ENCODE data around the gene GTSE1. TPM values are rescaled to one million over a fixed set of nuclear protein-coding genes. Genes with fewer than 3 reads are reported as not detected.
"Not testable (repeated sequence)": the region's sequence is repeated elsewhere in the genome, so short reads cannot be mapped to it uniquely, and the experiment has no call there.

Gene GTSE1
- total RNA-seq, 1 donor from 2014 or later = 0.45 TPM

DNA sequence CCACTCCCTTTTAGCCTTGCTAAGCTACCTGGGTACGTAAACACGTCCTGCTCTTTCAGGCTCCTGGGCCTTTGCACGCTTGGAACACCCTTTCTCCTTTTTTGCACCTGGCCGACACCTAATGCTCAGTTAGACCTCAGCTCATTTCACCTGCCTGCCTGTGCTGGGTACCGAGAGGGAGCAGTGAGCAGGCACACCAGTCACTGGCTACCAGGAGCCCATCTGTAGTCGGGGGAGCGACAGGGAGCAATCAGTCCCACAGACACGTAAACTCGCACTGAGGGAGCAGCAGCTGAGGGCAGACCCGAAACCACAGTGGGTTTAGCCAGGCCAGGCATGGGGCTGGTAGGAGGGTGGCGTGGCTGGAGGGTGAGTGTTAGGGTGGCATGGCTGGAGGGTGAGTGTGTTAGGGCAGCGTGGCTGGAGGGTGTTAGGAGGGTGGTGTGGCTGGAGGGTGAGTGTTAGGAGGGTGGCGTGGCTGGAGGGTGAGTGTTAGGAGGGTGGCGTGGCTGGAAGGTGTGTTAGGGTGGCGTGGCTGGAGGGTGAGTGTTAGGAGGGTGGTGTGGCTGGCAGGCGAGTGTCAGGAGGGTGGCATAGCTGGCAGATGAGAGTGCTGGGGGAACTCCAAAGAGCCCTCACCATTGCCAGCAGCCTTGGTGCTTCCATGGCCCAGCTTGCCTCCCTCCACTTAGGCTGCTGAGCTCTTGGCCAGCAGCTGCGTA is 6.4 kb upstream of the GTSE1 start:
- intact Hi-C loops (cut with micrococcal nuclease) = no loop called here
- peak; percentile 78 for DNase-seq
- ATAC-seq = peak; percentile 81

DNA sequence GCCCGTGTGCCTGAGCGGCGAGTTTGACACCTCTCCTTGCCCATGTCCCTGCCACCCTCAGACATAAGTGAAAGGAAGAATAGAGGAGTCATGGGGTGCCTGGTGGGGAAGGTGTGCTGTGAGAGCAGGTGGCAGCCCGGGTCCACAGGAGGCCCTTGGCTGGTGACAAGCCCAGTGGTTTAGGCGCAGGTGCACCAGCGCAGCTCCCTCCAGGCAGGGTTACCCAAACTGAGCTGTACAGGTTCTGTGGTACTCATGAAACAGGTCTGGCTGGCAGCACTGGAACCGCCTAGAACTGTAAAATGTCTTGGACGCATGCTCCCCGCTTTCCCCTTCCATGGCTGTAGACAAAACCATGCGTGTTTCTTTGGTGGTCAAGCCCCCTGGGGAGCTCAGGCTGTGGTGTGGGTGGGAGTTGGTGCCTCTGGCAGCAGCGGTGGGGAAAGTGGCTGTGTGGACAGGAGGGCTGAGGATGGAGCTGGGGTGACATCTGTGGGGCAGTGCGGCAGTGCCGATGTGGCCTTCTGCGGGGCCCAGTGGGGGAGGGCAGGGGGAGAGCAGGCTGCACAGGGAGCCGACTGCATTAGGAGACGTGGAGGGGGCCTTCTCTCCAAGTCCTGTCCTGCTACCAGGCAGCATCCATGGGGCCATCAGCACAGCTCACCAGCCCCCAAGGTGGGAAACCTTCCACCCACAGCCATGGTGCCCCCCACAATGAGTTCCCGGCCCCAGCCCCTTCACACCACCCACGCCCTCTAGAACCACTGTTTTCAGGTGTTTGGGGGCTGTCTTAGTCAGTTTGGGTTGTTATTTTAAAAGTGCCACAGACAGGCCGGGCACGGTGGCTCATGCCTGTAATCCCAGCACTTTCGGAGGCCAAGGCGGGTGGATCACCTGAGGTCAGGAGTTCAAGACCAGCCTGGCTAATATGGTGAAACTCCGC is 5.6 kb upstream of the GTSE1 start:
- DNase-seq = no peak
- ATAC-seq = no peak
- intact Hi-C loops (cut with micrococcal nuclease) = no loop called here

DNA sequence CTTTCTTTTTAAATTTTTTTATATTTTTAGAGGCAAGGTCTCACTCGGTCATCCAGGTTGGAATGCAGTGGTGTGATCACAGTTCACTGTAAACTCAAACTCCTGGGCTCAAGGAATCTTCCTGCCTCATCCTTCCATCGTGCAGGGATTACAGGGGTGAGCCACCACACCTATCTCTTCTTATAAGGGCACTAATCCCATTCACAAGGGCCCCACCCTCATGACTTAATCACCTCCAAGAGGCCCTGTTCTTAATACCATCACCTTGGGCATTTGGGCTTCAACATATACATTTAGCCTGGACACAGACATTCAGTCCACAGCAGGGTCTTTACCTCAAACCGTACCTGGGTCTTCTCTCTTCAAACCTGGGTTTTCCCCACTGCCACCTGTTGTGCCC is 4.5 kb upstream of the GTSE1 start:
- no peak for DNase-seq
- intact Hi-C loops (cut with micrococcal nuclease) = no loop called here
- ATAC-seq = no peak

DNA sequence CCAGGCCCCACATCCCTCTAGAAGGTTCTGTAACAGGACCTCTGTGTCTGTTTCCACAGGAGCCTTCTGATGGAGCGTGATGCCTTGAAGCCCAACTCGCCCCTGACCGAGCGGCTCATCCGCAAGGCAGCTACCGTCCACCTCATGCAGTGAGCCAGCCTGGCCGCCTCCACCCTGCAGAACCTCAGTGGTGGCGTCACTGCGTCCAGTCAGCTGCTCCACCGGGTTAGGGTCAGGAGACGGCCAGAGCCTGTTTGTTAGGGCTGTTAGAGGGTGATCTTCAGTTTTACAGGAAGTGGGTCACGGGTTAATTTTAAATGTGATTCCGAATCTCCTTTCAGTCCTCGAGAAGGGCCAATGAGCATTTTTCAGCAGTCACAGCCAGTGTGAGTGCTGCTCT is 3.9 kb upstream of the GTSE1 start:
- ATAC-seq (no peak), DNase-seq (no peak)
- intact Hi-C loops (cut with micrococcal nuclease) = no loop called here

DNA sequence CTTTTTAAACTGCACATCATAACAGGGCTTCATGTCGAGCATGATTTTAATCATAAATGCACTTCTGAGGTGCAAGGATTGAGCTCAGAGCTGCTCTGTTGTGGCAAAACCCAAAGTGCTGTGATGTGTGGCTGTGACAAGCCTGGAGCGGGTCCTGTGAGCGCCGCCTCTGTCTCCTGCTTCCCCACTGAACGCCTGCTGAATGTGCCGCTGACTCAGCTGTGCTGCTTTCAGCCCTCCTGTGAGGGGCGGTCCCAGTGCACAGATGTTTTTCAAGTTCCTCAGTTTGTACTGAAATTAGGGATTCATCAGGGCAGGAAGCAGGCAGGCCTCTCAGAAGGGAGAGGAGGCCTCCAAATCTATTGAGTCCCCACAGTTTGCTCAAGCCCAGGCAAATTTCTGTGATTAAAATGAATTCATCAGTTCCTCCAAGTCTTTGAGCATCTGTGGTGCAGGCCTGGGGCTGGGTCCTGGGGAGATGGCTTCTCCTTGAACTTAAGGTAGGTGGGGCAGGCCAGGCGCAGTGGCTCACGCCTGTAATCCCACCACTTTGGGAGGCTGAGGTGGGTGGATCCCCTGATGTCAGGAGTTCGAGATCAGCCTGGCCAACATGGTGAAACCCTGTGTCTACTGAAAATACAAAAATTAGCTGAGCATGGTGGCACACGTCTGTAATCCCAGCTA is 3.0 kb upstream of the GTSE1 start:
- DNase-seq = peak; percentile 69
- no peak for ATAC-seq
- intact Hi-C loops (cut with micrococcal nuclease) = no loop called here

DNA sequence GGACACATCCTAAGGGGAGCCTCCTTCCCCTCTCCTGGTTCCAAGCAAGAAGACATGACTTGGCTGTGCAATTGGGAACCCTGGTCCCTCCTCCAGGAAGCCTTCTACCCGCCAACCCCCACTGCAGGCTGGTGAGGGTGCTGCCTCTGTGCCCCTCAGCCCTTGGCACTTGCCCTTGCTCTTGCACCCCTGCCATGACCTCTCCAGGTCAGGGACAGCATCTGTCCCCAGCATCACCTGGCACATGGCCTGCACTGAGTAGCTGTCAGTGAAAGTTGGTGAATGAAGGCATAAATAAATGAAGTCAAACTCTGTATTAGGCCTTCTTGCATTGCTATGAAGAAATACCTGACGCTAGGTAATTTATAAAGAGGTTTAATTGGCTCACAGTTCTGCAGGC is 1.9 kb upstream of the GTSE1 start:
- intact Hi-C loops (cut with micrococcal nuclease) = no loop called here
- DNase-seq (no peak), ATAC-seq (no peak)

DNA sequence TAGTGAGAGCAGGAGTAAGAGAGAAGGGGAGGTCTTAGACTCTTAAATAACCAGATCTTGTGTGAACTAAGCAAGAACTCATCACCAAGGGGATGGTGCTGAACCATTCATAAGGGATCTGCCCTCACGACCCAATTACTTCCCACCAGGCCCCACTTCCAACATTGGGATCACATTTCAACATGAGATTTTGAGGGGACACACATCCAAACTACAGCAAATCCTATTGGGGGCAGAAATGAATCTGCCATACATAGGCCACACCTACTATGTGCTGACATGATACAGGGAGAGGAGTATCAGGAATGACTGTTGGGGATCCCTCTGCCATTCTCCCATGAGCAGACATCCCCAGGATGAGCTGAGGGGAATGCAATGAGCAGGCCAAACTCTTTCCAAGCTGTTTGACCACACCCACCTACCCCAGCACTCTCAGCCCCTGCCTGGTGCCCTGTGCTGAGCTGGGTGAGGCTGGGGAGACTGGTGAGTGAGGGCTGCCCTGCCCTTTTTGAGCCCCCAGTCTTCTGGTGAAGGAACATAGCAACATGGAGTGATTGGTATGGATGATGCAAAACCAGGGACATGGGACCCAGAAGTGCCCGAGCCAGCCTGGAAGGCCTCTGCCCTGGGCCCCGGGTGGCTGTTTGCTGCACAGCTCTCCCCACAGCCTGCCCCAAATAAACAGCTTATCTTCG is 1.2 kb upstream of the GTSE1 start:
- DNase-seq (no peak), ATAC-seq (no peak)
- intact Hi-C loops (cut with micrococcal nuclease) = no loop called here

DNA sequence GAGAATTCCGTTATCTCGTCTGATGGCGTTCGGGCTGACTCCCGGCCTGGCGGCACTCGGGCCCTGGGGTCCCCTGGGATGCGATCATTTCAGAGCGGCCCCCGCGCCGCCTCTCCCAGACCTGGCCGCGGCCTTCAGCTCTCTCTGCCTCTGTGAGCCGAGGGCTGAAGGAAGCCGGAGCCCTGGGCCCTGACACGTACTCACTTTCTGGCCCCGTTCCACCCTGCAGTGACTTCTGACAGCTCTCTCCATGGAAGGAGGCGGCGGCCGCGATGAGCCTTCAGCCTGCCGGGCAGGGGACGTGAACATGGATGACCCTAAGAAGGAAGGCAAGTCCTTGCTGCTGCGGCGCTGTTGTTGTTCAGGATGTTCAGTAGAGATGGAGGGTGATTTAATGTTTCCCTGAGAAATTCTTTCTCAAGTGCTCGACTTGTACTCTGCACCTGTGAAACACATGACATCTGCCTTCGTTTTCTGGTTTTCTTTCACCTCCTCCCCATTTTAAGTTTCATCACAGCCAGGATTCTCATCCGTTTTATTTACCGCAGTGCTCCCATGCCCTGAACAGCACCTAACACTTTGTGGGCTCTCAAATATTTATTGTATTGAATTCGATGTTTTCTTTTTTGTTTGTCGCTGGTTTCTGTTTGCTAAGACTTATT is 612 bp downstream of the GTSE1 start:
- peak; percentile 50 for DNase-seq
- peak; percentile 2 for ATAC-seq

DNA sequence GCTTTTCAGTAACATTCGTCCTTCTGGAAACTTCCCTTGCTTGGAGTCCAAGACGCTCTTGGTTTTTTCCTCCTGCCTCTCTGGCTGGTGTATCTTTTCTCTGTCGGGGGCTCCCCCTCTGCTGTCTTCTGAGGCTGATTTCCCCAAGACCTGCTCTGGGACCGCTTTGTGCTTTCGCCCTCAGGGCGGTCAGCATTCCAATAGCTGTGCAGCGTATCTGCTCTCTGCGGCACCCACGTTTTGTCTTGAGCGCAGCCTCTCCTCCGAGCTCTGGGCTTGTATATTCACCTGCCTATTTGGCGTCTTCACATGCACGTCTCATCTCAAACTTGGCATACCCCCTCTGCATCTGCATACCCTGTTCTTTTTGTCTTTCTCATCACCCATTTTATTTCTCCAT is 2.4 kb downstream of the GTSE1 start:
- DNase-seq (no peak), ATAC-seq (no peak)
- intact Hi-C loops (cut with micrococcal nuclease) = no loop called here

More for the DNA sequence above, 612 bp downstream of the GTSE1 start:
- intact Hi-C loops (cut with micrococcal nuclease) = no loop called here

DNA sequence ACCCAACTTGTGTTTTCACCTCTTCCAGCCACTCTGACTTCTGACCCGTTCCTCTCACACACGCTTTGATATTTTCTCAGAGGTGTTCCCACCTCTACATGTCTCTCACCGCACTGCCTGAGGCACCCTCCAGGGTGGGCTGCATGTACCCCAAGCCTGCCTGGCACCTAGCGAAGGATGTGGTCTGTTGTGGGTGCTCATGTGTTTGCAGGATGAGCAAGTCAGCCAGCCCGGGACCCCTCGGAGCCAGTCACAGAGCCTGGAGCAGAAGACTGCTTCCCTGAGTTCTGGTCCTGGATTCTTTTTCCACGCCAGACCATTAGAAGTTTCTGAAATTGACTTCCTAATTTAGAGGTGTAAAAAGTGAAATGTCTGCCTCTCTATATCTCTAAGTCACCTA is 3.8 kb downstream of the GTSE1 start:
- DNase-seq (no peak), ATAC-seq (no peak)
- intact Hi-C loops (cut with micrococcal nuclease) = no loop called here

DNA sequence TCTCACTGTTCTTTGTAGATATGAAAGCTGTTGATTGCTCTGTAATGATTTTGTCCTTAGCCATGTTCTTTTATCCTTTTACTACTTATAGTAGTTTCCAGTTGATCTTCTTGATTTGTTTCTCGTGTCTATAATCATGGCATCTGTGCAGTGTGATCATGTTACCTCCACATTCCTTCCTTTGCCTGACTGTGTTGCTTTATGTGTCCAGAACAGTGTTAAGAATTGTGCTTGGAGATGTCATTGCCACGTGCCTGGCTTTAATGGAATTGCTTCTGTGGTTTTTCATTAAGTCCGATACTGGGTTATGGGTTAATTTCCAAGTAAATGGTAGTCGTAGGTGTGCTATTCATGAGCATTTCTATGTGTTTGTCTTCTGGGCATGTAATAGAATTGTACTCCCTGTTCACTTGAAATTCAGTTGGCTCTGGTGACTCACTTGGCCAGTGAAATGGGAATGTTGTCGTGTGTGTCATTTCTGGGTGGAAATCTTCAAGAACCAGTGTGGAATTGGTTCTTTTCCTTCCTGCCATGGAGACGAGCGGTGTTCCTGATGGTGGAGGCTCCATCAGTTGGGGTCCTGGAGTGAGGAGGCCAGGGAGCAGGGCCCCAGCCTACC is 6.8 kb downstream of the GTSE1 start:
- DNase-seq = no peak
- no peak for ATAC-seq
- intact Hi-C loops (cut with micrococcal nuclease) = no loop called here

DNA sequence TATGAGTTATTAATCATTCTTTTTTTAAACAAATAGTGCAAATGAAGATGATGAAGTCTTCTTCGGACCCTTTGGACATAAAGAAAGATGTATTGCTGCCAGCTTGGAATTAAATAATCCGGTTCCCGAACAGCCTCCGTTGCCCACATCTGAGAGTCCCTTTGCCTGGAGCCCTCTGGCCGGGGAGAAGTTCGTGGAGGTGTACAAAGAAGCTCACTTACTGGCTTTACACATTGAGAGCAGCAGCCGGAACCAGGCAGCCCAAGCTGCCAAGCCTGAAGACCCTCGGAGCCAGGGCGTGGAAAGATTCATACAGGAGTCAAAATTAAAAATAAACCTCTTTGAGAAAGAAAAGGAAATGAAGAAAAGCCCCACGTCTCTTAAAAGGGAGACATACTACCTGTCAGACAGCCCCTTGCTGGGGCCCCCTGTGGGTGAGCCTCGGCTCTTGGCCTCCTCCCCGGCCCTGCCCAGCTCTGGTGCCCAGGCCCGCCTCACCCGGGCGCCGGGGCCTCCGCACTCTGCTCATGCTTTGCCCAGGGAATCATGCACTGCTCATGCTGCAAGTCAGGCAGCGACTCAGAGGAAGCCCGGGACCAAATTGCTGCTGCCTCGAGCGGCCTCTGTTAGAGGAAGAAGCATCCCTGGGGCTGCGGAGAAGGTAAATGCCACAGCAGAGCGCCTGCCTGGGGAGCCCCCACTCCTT is 11.8 kb downstream of the GTSE1 start:
- intact Hi-C loops (cut with micrococcal nuclease) = no loop called here
- ATAC-seq (peak; percentile 26), DNase-seq (peak; percentile 26)

DNA sequence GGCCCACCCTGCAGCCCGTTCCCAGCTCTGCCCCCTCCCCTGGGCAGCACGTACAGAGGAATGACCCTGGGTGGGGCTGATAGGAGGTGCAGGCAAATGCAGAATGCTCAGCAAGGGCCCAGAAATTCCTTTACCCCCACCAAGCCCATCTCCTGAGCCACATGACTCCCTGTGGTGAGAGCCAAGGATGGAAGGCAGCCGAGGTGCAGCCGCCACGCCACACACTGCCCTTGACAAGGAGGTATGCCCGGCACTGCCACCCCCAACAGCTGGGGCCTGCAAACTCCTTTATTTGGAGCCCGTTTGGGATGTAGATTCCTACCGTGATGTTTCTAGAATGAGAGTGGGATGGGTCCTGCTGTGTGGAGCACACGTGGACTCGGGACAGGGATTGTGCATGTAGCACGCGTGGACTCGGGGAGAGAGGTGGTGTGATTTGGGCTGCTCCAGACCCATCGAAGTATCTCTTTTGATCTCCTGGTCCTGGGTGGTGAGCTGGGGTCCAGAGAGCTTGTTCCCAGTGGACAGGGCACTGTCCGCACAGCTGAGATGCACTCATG is 12.9 kb downstream of the GTSE1 start:
- intact Hi-C loops (cut with micrococcal nuclease) = loop anchor here (5.0 to 10.0 kb wide), 3 partner anchors 187 to 405 kb away; no protein-coding TSS in a partner anchor
- ATAC-seq = peak; percentile 90
- DNase-seq = peak; percentile 70

DNA sequence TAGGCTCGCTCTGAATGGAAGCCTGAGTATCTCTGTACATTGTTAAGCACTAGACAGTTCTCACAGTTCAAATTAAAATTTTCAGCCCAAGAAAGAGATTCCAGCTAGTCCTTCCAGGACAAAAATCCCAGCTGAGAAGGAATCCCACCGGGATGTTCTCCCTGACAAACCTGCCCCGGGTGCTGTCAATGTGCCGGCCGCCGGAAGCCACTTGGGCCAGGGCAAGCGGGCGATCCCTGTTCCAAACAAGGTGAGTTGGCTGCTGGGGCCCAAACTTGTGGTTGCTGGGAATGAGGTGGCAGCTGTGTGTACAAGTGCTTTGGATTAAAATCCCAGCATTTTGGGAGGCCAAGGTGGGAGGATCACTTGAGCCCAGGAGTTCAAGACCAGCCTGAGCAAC is 15.4 kb downstream of the GTSE1 start:
- peak; percentile 6 for DNase-seq
- intact Hi-C loops (cut with micrococcal nuclease) = loop anchor here (5.0 to 10.0 kb wide), 3 partner anchors 190 to 407 kb away; no protein-coding TSS in a partner anchor
- no peak for ATAC-seq

DNA sequence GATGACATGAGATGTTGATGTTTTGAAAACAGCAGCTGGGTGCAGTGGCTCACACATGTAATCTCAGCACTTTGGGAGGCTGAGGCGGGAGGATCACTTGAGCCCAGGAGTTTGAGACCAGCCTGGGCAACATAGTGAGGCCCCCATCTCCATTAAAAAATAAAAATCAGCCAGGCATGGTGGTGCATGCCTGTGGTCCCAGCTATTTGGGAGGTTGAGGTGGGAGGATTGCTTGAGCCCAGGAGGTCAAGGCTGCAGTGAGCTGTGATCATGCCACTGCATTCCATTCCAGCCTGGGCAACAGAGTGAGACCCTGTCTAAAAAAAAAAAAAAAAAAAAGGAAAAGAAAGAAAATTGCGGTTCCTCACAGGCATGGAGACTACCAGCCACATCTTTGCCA is 16.2 kb downstream of the GTSE1 start:
- intact Hi-C loops (cut with micrococcal nuclease) = loop anchor here (5.0 to 10.0 kb wide), 3 partner anchors 191 to 408 kb away; no protein-coding TSS in a partner anchor
- DNase-seq, ATAC-seq: not testable (repeated sequence)

DNA sequence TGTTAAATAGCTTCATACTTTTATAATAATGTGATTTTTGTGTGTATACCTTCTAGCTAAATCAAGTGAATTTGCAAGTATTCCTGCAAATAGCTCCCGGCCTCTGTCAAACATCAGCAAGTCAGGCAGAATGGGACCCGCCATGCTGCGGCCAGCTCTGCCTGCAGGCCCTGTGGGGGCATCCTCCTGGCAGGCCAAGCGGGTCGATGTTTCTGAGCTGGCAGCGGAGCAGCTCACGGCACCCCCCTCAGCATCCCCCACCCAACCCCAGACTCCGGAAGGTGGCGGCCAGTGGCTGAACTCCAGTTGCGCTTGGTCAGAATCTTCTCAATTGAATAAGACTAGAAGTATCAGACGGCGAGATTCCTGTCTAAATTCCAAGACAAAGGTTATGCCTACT is 19.3 kb downstream of the GTSE1 start:
- no peak for ATAC-seq
- intact Hi-C loops (cut with micrococcal nuclease) = loop anchor here (10.0 kb wide), 2 partner anchors 321 to 411 kb away; no protein-coding TSS in a partner anchor
- DNase-seq = peak; percentile 22

DNA sequence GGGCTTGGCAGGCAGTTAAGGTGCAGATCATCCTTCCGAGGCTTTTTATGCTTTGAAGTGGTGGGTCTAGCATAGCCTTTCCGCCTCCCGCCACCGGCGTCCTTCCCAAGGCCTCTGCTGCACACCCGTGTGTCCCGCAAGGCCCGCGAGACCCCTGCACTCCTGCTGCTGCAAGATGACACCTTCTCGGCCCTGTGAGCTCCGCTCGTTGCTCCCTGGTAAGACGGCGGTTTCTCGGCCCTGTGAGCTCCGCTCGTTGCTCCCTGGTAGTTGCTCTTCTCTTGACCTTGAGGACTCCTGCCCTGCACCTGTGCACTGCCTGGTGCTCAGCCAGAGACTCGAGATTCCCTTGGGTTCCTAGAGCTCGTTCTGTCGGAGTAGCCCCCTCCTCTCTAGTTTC is 21.0 kb downstream of the GTSE1 start:
- ATAC-seq (no peak), DNase-seq (peak; percentile 10)
- intact Hi-C loops (cut with micrococcal nuclease) = loop anchor here (10.0 kb wide), 2 partner anchors 323 to 413 kb away; no protein-coding TSS in a partner anchor

Data from left ventricle myocardium superior (tissue), 1 donor.